H9 (cell line): ENCODE results near the gene KATNB1. TPM values are rescaled to one million over a fixed set of nuclear protein-coding genes. Genes with fewer than 3 reads are reported as not detected.
A peak's percentile ranks its signal among the peaks of the same experiment; 100 is the strongest.

ENCODE experiments used
- DNase-seq: peaks from one replicate; pipeline ENCODE4 v3.0.0-alpha.2; 2017
- H2AFZ ChIP-seq: one replicate; pipeline ENCODE4 v1.6.1; 2013; ENCODE audit warnings: mild to moderate bottlenecking, low read length, control low read depth, moderate library complexity
- H2AK5ac ChIP-seq: 2 replicates; pipeline ENCODE4 v1.6.1; 2013; ENCODE audit warnings: low read length, control low read depth, mixed read lengths; ENCODE audit not compliant: insufficient read length
- H2BK120ac ChIP-seq: one replicate; pipeline ENCODE4 v1.6.1; 2013; ENCODE audit warnings: low read depth, mild to moderate bottlenecking, low read length, control low read depth, inconsistent platforms; ENCODE audit not compliant: poor library complexity, severe bottlenecking
- H2BK12ac ChIP-seq: 2 replicates; pipeline ENCODE4 v1.6.1; 2013; ENCODE audit warnings: low read length, control low read depth, mixed read lengths, low read depth; ENCODE audit not compliant: insufficient read length
- H2BK15ac ChIP-seq: 2 replicates; pipeline ENCODE4 v1.6.1; 2013; ENCODE audit warnings: low read depth, low read length, control low read depth
- H2BK20ac ChIP-seq: one replicate; pipeline ENCODE4 v1.6.1; 2013; ENCODE audit warnings: low read depth, mild to moderate bottlenecking, low read length, control low read depth, inconsistent platforms; ENCODE audit not compliant: poor library complexity, severe bottlenecking
- H2BK5ac ChIP-seq: 2 replicates; pipeline ENCODE4 v1.6.1; 2013; ENCODE audit warnings: low read length, control low read depth, mixed read lengths; ENCODE audit not compliant: insufficient read length
- H3K14ac ChIP-seq: 2 replicates; pipeline ENCODE4 v1.6.1; 2013; ENCODE audit warnings: low read length, control low read depth; ENCODE audit not compliant: insufficient read depth
- H3K18ac ChIP-seq: 2 replicates; pipeline ENCODE4 v1.6.1; 2013; ENCODE audit warnings: low read depth, mild to moderate bottlenecking, mixed read lengths, low read length, control low read depth; ENCODE audit not compliant: insufficient read length
- H3K23ac ChIP-seq: 2 replicates; pipeline ENCODE4 v1.6.1; 2013; ENCODE audit warnings: low read length, control low read depth, mixed read lengths, low read depth; ENCODE audit not compliant: insufficient read length
- H3K23me2 ChIP-seq: 2 replicates; pipeline ENCODE4 v1.6.1; 2013; ENCODE audit warnings: low read depth, mild to moderate bottlenecking, mixed read lengths, low read length, control low read depth; ENCODE audit not compliant: insufficient read length, poor library complexity, severe bottlenecking
- H3K27ac ChIP-seq: 2 replicates; pipeline ENCODE4 v1.5.1; 2013; ENCODE audit warnings: low read length, control low read depth, mixed read lengths, low read depth; ENCODE audit not compliant: insufficient read length
- H3K27me3 ChIP-seq: 2 replicates; pipeline ENCODE4 v1.6.1; 2013; ENCODE audit warnings: low read length, control low read depth, inconsistent platforms; ENCODE audit not compliant: insufficient read depth
- H3K4ac ChIP-seq: 2 replicates; pipeline ENCODE4 v1.6.1; 2013; ENCODE audit warnings: low read depth, mild to moderate bottlenecking, control low read depth, inconsistent platforms, low read length, moderate library complexity
- H3K4me1 ChIP-seq: 2 replicates; pipeline ENCODE4 v1.6.1; 2013; ENCODE audit warnings: low read length, control low read depth, inconsistent platforms; ENCODE audit not compliant: insufficient read depth
- H3K4me2 ChIP-seq: 2 replicates; pipeline ENCODE4 v1.6.1; 2013; ENCODE audit warnings: low read length, control low read depth, mixed read lengths; ENCODE audit not compliant: insufficient read length, insufficient read depth
- H3K56ac ChIP-seq: 2 replicates; pipeline ENCODE4 v1.6.1; 2013; ENCODE audit warnings: low read depth, mild to moderate bottlenecking, mixed read lengths, low read length, control low read depth; ENCODE audit not compliant: insufficient read length
- H3K79me1 ChIP-seq: 2 replicates; pipeline ENCODE4 v1.6.1; 2013; ENCODE audit warnings: low read depth, mild to moderate bottlenecking, moderate library complexity, low read length, control low read depth, inconsistent platforms; ENCODE audit not compliant: insufficient read depth, poor library complexity, severe bottlenecking
- H3K79me2 ChIP-seq: 2 replicates; pipeline ENCODE4 v1.6.1; 2013; ENCODE audit warnings: low read length, control low read depth, inconsistent platforms; ENCODE audit not compliant: insufficient read depth
- H3K9ac ChIP-seq: 2 replicates; pipeline ENCODE4 v1.6.1; 2013; ENCODE audit warnings: low read length, control low read depth, mixed read lengths; ENCODE audit not compliant: insufficient read length; ENCODE audit errors: extremely low read depth
- H3K9me3 ChIP-seq: one replicate; pipeline ENCODE4 v1.6.1; 2013; ENCODE audit warnings: low read depth, low read length, inconsistent platforms; ENCODE audit not compliant: control insufficient read depth
- H3T11ph ChIP-seq: one replicate; pipeline ENCODE4 v1.6.1; 2013; ENCODE audit warnings: mild to moderate bottlenecking, low read length, control low read depth, inconsistent platforms
- H4K20me1 ChIP-seq: one replicate; pipeline ENCODE4 v1.6.1; 2013; ENCODE audit not compliant: control insufficient read depth, insufficient read length, insufficient read depth
- H4K5ac ChIP-seq: 2 replicates; pipeline ENCODE4 v1.6.1; 2013; ENCODE audit warnings: low read depth, mild to moderate bottlenecking, mixed read lengths, low read length, control low read depth; ENCODE audit not compliant: insufficient read length
- H4K8ac ChIP-seq: replicated peaks from 2 replicates; pipeline ENCODE4 v1.6.1; 2013; ENCODE audit warnings: low read length, control low read depth, mixed read lengths, low read depth; ENCODE audit not compliant: insufficient read length
- H4K91ac ChIP-seq: 2 replicates; pipeline ENCODE4 v1.6.1; 2013; ENCODE audit warnings: low read depth, mild to moderate bottlenecking, moderate library complexity, mixed read lengths, low read length, control low read depth; ENCODE audit not compliant: insufficient read length
- H3K27ac Mint-ChIP-seq, 3 experiments: 2 replicates in 2 of 3; 3 replicates in 1 of 3; pipeline ENCODE4 v1.8.0; 2020 to 2021; ENCODE audit warnings: mixed read lengths in 3 of 3, mild to moderate bottlenecking in 1 of 3, moderate library complexity in 1 of 3
- H3K27me3 Mint-ChIP-seq: 2 replicates; pipeline ENCODE4 v1.8.0; 2021; ENCODE audit warnings: low read depth, mild to moderate bottlenecking, moderate library complexity, mixed read lengths
- H3K36me3 Mint-ChIP-seq, 3 experiments: 2 replicates in 2 of 3; 3 replicates in 1 of 3; pipeline ENCODE4 v1.8.0; 2020 to 2021; ENCODE audit warnings: low read depth in 3 of 3, mixed read lengths in 3 of 3; ENCODE audit not compliant: insufficient read depth in 1 of 3
- H3K4me1 Mint-ChIP-seq, 2 experiments: 2 replicates each; pipeline ENCODE4 v1.8.0; 2020; ENCODE audit warnings: mixed read lengths in 2 of 2
- H3K4me3 Mint-ChIP-seq, 2 experiments: 2 replicates in 1 of 2; 3 replicates in 1 of 2; pipeline ENCODE4 v1.8.0; 2020 to 2021; ENCODE audit warnings: mild to moderate bottlenecking in 2 of 2, mixed read lengths in 2 of 2, moderate library complexity in 1 of 2
- H3K9me3 Mint-ChIP-seq, 2 experiments: 2 replicates in 1 of 2; 3 replicates in 1 of 2; pipeline ENCODE4 v1.8.0; 2020; ENCODE audit warnings: mild to moderate bottlenecking in 2 of 2, mixed read lengths in 2 of 2, moderate library complexity in 1 of 2
- CTCF ChIP-seq: fragments of 200-600 bp; sonication (generic); conservative IDR thresholded peaks from 3 replicates; pipeline ENCODE4 v1.8.0; 2021; ENCODE audit warnings: antibody characterized with exemption, mild to moderate bottlenecking
- WGBS: extraction: QIAGEN DNeasy Blood & Tissue Kit; methylation state at CpG from one replicate; pipeline ENCODE4 v1.1.7; 2013; ENCODE audit warnings: missing lambda C conversion rate, low lambda C conversion rate, mixed read lengths; ENCODE audit not compliant: insufficient read length; ENCODE audit errors: extremely low coverage; 5-methylcytosine and 5-hydroxymethylcytosine counted together
- total RNA-seq: library from RNA; stranded (reverse); gene quantifications from 2 replicates; pipeline ENCODE4 v1.2.1, GENCODE V29; 2021

The KATNB1 gene
- total RNA-seq, 1 experiment from 2014 or later: 29.9 TPM

- WGBS: no CpG with 5 or more reads among the region's 16 CpGs
- no peak overlapping the region for H3K4me3 Mint-ChIP-seq
- H3K56ac ChIP-seq: no peak overlapping the region
Observed at GRCh38 chr16:57741660-57742191, 6.2 kb downstream of the KATNB1 start.

More at GRCh38 chr16:57741660-57742191, 6.2 kb downstream of the KATNB1 start:
- peak; percentile 28 for DNase-seq
- Histone ChIP-seq H3K79me2 (no peaks in the 10 kb centered on the region), H4K5ac (no peak overlapping the region), H4K8ac (no peak overlapping the region), H2BK15ac (no peak overlapping the region), H3K4me2 (no peak overlapping the region), H3K9ac (no peak overlapping the region), H4K20me1 (peaks cover 3% of the 10 kb centered on the region), H3K79me1 (no peaks in the 10 kb centered on the region), H2BK5ac (no peak overlapping the region), H2BK20ac (no peak overlapping the region), H3K4ac (no peak overlapping the region), H3K4me1 (no peaks in the 10 kb centered on the region), H3K14ac (no peak overlapping the region), H3K9me3 (no peaks in the 10 kb centered on the region), H3K23ac (no peak overlapping the region), H3K27me3 (no peaks in the 10 kb centered on the region), H3K18ac (no peak overlapping the region), H2AFZ (no peak overlapping the region), H3K27ac (no peak overlapping the region), H2AK5ac (no peak overlapping the region), H3K23me2 (no peaks in the 10 kb centered on the region), H2BK12ac (no peak overlapping the region), H4K91ac (no peak overlapping the region), H2BK120ac (no peak overlapping the region), H3T11ph (no peak overlapping the region)
- Mint-ChIP-seq H3K4me1 (peaks cover 3 to 5% of the 10 kb centered on the region in 2 experiments), H3K27me3 (no peaks in the 10 kb centered on the region), H3K27ac (no peak overlapping the region), H3K36me3 (peaks cover 9 to 10% (median 9%) of the 10 kb centered on the region in 3 experiments; a peak in 5 of 7 replicates), H3K9me3 (no peaks in the 10 kb centered on the region)
- TF ChIP-seq CTCF: no peak
